HL-60/S4 treated with phorbol 12-myristate 13-acetate at 8.2 ng/mL for 4 days and 3 days (cell line): ENCODE data around the gene MPDU1.

ENCODE experiments used
- in situ Hi-C: fragments of 300-500 bp; cut with MboI; formaldehyde crosslinking; loops from 2 replicates; pipeline ENCODE4 v1.15.0; 2022; ENCODE audit warnings: low sequenced_read_pairs

The MPDU1 gene

DNA sequence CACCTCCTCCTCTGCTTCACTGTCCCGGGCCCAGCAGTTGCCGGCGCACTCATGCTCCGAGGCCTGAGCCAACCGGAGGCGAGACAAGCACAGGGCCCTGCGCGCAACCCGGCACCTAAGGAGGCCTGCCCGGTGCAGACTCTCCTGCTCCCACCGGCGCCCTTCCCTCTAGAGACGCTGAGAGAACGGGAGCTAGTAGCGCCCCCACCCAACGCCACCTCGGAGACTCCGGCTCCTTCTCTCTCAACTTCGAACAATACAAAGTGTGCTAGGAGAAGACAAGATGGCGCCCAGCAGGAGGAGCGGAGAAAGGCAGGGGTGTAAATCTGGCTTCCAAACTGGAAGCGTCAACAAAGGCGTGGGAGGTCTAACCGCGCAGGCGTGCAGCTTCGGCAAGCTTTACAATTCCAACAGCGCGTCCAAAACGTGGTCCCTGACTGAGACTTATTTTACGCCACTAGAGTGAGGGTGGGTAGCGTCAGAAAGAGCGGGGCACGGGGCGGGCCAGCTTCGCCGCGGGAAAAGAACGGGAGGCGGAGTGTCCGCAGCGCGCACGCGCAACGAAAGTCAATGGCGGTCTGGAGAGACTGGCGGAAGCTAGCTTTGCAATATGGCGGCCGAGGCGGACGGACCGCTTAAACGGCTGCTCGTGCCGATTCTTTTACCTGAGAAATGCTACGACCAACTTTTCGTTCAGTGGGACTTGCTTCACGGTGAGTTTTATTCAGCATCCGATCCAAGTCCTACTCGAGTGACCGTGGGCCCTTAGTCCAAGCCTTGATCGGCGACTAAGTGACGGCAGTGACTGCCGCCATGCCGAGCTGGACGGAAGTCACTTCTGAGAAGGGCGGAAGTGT is at the start of gene MPDU1:
TSS of gene MPDU1 (plus strand) at position 600 of the 857 bp plus-strand sequence. CDS start at position 611, 11 bp downstream.
- in situ Hi-C loops, result loop anchor here (25.0 kb wide), 2 partner anchors 104 to 254 kb away; partner anchors contain the start of genes KDM6B, TP53 and WRAP53

DNA sequence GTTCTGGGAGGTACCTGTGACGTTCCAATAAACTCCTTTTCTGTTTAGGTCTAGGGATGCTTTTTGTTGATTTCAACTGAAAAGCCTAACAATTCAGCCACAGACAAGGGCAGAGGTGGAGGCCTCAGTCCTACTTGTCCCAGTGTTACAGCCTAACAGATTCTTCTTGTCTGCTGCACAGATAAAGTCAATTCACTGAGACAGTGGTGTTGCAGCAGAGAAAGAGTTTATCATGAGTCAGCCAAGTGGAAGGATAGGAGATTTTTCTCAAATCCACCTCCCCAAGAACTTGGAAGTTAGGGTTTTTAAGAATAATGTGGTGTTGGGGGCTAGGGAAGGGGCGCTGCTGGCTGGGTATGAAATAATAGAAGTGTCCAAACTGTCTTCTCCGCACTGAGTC is 45.6 kb upstream of the MPDU1 start:
- in situ Hi-C loops, result loop anchor here (25.0 kb wide), 1 partner anchor 176 kb away; the partner anchor contains the start of genes KCTD11 and TMEM95

DNA sequence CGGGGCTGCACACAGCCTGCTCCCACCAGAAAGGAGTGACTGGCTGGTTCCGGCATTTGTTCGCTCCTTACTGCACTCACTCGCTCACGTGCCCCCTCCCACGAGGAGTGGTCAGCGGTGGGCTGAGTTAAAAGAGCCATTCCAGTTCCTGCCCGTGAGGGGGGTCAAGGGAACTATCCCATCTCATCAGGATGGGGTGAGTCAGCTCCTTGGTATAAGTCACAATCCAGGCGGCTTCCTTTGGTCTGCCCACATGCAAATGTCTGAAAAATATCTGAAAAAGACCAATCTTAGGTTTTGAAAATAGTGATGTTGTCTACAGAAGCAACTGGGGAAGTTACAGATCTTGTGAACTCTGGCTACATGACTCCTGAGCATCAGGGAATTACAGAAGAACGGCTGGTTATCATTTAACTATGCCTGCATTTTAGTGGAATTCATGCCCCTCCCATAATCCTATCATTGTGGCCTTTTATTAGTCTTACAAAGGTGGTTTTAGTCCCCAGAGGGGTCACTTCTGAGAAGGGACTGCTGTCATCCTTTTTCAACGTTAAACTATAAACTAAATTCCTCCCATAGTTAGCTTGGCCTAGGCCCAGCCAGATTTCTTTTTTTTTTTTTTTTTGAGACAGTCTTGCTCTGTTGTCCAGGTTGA is 44.6 kb upstream of the MPDU1 start:
- in situ Hi-C loops, result loop anchor here (25.0 kb wide), 1 partner anchor 177 kb away; the partner anchor contains the start of genes KCTD11 and TMEM95

DNA sequence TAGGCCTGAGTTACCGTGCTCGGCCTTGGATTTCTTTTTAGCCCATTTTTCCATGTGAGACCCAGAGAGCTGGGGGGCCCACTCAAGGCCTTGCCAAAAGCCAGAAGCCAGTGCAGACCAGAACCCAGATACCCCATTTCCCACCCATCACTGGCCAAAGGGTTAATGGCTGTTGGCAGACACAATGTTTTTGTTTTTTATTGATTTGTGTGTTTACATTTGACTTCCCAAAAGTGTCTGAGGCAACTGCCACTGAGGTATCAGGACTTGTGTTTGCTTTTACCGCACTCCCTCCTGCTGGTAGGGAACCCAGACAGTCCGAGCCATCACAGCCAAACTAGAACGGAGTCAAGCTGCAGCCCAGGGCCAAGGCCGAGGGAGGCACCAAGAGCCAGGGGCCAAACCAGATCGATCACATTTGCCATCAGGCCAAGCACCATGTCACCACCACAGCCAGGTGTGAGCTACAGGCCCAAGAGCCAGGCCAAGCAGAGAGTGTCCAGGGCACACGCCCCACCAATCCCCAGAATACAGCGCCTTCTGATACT is 42.5 kb upstream of the MPDU1 start:
- in situ Hi-C loops, result loop anchor here (25.0 kb wide), 1 partner anchor 179 kb away; the partner anchor contains the start of genes KCTD11 and TMEM95

DNA sequence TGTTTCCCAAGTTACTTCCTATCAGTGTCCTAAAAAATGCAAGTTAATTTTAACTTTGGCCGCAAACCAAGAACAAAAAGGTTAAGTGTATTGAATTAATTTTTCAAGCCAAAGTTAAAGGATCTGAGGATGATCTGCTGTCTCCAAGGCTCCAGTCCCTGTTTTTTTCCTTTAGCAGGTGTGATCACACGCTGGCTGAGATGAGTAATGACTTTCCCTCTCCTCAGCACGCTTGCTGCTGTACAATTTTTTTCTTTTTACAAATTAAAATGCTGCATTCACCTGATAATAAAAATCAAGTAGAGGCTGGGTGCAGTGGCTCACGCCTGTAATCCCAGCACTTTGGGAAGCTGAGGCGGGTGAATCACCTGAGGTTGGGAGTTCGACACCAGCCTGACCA is 38.7 kb upstream of the MPDU1 start:
- in situ Hi-C loops, result loop anchor here (25.0 kb wide), 1 partner anchor 183 kb away; the partner anchor contains the start of genes KCTD11 and TMEM95

DNA sequence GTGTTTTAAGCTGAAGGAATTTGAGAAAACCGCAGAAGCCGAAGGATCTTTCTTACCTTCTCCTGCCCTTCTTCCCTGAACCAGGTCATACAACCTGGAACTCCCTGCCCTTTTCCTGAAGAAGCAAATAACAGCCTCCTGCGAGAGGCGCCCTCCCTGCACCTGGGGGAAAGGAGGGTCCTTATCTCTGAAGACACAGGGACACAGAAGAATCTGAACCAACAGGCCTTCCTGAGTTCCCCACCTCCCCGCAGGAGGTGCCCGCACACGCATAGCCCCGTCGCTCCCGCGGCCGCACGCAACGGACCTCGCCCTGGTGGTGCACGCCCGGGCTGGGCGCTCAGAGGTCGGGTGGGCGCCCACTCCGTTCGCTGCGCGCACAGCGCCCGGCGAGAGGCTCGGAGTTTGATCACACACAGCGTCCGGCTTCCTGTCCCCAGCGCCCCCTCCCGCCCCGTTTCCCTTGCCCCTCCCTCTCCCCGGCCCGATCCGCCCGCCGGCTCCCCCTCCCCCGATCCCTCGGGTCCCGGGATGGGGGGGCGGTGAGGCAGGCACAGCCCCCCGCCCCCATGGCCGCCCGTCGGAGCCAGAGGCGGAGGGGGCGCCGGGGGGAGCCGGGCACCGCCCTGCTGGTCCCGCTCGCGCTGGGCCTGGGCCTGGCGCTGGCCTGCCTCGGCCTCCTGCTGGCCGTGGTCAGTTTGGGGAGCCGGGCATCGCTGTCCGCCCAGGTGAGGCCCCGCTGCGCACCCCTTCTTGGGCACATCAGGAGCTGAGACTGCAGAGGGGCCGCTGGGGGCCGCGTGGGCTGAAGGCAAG is 34.9 kb upstream of the MPDU1 start, which contains the start of gene TNFSF12:
TSS of gene TNFSF12 (plus strand) at position 474 of the 816 bp plus-strand sequence. CDS start at position 570, 96 bp downstream.
- in situ Hi-C loops, result loop anchor here (25.0 kb wide), 1 partner anchor 186 kb away; the partner anchor contains the start of genes KCTD11 and TMEM95

DNA sequence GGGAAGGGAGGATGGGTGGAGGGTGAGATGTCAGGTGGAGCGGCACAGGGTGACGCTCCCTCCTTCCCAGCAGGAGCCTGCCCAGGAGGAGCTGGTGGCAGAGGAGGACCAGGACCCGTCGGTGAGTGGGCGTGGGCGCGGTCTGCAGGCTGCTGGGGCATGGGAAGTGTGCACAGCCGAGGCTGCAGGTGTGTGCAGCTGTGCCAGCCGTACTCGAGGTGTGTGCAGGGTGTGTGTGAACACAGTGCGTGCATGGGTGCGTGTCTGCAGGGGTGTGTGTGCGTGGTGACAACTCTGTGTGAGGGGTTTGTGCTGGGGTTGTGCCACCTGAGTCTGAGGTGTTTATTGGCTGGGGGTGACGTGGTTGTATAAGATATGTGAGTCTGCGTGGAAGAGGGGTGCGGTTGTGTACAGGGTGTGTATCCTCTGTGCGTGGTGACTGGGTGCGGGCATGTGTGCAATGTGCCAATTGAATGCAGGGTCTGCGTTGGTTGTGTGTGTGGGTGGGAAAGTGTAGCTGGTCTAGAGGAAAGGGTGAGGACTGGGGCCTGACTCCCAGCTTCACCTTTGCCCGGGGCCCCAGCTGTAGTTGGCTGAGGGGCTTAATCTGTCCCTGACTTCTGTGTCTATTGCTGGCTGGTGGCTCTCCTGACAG is 34.1 kb upstream of the MPDU1 start:
- in situ Hi-C loops, result loop anchor here (25.0 kb wide), 1 partner anchor 187 kb away; the partner anchor contains the start of genes KCTD11 and TMEM95

DNA sequence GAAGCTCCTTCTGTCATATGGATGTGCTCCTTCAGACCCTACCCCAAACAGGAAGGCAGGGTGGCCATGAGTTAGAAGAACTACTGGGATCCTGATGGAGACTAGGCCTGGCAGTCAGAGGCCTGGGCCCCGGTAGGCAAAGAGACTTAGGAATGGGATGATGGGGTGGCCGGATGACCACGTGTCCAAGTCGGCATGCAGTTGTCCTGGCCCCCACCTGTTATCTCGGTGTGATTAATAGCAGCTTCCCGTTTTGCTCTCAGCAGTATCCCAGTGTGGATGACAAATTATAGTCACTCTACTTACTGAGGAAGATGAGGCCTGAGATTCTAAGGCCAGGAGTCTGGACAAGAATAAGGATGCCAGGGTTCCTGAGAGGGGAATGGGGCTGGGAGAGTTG is 33.3 kb upstream of the MPDU1 start:
- in situ Hi-C loops, result no loop called here

DNA sequence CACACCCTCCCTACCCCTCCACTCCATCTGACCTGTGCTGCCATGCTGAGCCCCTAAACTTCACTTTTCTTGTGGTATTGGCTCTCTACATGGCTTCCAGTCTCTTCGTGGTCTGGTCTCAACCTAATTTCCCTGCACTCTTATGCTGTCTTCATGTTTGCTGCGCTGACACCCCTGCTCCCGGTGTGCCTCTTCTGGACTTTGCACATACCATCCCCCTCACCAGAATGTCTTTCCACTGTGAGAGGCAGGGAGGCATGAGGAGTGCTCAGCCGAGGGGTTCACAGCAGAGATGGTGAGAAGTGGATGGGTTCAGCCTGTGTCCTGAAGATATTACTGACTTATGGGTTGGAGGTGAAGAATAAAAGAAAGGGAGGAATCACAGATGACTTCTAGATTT is 32.3 kb upstream of the MPDU1 start:
- in situ Hi-C loops, result no loop called here

DNA sequence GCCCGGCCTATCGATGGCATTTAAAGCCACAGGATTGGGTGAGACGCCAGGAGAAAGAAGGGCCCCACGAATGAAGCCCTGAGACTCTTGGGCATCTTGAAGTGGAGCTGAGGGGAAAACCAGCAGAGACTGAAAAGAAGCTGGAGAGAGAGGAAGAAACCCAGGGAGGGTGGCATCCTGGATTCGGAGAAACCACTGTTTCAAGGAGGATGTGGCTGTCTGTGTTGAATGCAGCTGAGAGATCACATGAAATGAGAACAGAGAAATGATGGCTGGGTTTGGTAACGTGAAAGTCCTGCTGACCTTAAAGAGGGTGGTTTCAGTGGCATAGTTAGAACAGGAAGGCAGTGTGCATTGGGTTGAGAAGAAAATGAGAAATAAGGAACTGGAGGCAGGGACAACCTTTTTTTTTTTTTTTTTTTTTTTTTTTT is 31.0 kb upstream of the MPDU1 start:
- in situ Hi-C loops, result no loop called here

DNA sequence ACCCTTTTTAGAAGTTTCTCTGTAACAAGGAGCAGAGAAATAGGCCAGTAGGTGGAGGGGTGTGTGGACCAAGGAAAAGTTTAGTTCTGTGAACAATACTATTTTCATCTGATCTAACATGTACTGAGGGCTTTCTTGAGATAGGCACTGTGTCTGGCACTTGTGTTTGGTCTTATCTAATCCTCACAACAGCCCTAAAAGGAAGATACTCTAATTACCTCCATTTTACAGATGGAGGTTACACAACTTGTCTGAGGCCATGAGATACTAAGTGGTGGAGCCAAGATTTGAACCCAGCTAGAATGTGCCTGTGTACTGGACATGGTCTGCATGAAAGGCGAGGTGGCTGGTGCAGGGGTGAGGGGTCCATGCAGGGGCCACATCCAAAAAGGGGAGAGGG is 30.3 kb upstream of the MPDU1 start:
- in situ Hi-C loops, result no loop called here

DNA sequence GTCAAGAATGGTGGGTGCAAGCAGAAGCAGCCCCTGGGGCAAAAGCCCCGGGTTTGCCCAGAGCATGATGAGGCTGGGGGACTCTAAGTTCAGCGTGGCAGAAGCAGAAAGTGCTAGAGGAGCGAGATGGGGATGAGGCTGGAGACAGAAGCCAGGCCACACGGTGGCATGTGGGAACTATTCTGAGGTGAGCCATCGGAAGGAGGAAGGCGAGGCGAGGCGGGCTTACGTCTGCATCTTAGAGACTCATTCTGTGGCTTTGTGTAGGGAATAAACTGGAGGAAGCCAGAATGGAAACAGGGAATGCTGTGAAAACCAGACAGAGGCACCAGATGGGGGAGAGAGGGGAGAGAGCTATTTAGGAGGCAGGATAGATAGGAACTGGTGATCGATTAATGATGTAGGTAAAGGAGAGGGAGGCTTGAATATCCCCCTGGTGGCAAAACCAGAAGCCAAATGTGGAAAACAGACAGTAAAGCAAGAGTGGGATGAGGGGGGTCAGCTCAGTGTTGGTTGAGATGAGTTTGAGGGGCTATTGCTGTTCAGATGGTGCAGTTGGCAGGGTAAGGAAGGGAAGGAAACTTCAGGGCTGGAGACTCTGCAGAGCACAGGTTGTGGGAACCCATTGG is 28.2 kb upstream of the MPDU1 start:
- in situ Hi-C loops, result no loop called here

DNA sequence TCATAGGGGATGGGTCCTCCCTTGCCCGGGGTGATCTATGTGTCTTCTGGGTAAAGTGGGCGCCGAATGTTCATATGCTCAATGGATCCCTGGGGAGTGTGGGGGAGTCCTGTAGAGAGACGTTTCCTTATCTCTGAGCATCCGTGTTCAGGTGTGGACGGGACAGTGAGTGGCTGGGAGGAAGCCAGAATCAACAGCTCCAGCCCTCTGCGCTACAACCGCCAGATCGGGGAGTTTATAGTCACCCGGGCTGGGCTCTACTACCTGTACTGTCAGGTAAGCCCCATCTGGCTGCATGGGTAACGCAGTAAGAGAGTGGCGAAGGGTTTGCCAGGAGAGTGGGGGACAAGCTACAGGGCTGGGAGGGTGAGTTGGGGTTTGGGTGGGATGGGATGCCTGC is 27.0 kb upstream of the MPDU1 start:
- in situ Hi-C loops, result no loop called here

DNA sequence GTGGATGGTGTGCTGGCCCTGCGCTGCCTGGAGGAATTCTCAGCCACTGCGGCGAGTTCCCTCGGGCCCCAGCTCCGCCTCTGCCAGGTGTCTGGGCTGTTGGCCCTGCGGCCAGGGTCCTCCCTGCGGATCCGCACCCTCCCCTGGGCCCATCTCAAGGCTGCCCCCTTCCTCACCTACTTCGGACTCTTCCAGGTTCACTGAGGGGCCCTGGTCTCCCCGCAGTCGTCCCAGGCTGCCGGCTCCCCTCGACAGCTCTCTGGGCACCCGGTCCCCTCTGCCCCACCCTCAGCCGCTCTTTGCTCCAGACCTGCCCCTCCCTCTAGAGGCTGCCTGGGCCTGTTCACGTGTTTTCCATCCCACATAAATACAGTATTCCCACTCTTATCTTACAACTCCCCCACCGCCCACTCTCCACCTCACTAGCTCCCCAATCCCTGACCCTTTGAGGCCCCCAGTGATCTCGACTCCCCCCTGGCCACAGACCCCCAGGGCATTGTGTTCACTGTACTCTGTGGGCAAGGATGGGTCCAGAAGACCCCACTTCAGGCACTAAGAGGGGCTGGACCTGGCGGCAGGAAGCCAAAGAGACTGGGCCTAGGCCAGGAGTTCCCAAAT is 26.4 kb upstream of the MPDU1 start:
- in situ Hi-C loops, result no loop called here

DNA sequence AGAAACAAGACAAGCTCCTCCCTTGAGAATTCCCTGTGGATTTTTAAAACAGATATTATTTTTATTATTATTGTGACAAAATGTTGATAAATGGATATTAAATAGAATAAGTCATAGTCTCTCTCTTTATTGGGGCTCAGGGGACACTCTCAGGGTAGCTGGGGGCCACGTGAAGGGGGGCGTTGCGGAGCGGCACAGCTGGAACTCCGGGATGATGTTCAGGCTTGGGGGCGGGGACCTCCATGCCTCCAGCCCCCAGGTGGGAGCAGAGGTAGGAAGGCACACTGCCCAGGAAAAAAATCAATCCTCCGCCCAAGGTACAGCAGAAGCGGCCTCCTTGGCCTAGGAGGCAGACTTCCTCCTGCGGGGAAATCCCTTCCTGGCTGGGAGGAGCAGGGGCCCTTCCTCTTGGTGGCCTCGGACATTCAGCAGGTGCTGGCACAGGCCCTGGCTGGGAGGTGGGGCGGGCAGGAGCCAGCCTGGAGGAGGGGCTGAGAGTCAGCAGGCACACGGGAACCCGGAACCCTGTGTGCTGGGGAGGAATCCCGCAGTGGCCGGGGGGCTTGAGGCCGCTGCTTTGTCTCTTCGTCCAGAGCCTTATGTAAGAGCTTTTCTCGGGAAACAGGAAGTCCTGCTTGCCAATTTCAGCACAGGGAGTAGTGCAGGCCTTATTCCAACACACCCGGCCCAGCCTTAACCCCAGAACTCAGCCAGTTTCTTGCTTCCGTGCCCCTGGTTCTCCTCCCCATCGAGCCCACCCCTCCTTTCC is 25.7 kb upstream of the MPDU1 start:
- in situ Hi-C loops, result no loop called here

DNA sequence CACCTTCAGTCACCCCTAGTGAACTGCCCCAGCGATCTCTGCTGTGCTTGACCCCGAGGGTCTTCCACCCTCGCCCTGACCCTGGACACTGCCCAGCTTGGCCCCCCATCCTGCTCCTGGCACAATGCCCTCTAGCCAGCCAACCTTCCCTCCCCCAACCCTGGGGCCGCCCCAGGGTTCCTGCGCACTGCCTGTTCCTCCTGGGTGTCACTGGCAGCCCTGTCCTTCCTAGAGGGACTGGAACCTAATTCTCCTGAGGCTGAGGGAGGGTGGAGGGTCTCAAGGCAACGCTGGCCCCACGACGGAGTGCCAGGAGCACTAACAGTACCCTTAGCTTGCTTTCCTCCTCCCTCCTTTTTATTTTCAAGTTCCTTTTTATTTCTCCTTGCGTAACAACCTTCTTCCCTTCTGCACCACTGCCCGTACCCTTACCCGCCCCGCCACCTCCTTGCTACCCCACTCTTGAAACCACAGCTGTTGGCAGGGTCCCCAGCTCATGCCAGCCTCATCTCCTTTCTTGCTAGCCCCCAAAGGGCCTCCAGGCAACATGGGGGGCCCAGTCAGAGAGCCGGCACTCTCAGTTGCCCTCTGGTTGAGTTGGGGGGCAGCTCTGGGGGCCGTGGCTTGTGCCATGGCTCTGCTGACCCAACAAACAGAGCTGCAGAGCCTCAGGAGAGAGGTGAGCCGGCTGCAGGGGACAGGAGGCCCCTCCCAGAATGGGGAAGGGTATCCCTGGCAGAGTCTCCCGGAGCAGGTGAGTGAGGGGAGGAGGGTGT is 24.9 kb upstream of the MPDU1 start, which contains the start of gene TNFSF13:
TSS of gene TNFSF13 (plus strand) at position 207 of the 776 bp plus-strand sequence. CDS start at position 497, 290 bp downstream.
- in situ Hi-C loops, result no loop called here
